Measurements from ENCODE around the gene SPATA31D3.
"Not testable (repeated sequence)": the region's sequence is repeated elsewhere in the genome, so short reads cannot be mapped to it uniquely, and the experiment has no call there.

The SPATA31D3 gene

GRCh38 chr9:81984928-81985327 lies 41.6 kb downstream of the SPATA31D3 start:
- Mint-ChIP-seq H3K4me1 (no peaks in the 10 kb centered on the region), H3K9me3 (peaks cover 23% of the 10 kb centered on the region), H3K36me3 (ENCODE audit: insufficient read depth) (no peaks in the 10 kb centered on the region), H3K27ac (ENCODE audit: low read depth) (no peak overlapping the region), H3K4me3 (no peak overlapping the region), H3K27me3 (no peaks in the 10 kb centered on the region)
- DNase-seq (ENCODE audit: low spot score in 2 of 2) (no peak), ATAC-seq (replicated peaks; ENCODE audit: extremely low read depth, poor library complexity, severe bottlenecking) (no peak)

GRCh38 chr9:81986051-81986450 lies 42.8 kb downstream of the SPATA31D3 start:
- ATAC-seq (replicated peaks; ENCODE audit: extremely low read depth, poor library complexity, severe bottlenecking) = no peak
- H3K36me3 Mint-ChIP-seq (ENCODE audit: insufficient read depth) = no peaks in the 10 kb centered on the region
- peaks cover 12% of the 10 kb centered on the region for H3K9me3 Mint-ChIP-seq
- H3K4me3 Mint-ChIP-seq = no peak overlapping the region
- H3K27ac Mint-ChIP-seq (ENCODE audit: low read depth) = no peak overlapping the region
- DNase-seq (ENCODE audit: low spot score in 2 of 2) = no peak
- no peaks in the 10 kb centered on the region for H3K4me1 Mint-ChIP-seq
- no peaks in the 10 kb centered on the region for H3K27me3 Mint-ChIP-seq

- not testable (repeated sequence) for ATAC-seq (replicated peaks; ENCODE audit: extremely low read depth, poor library complexity, severe bottlenecking); H3K27me3 Mint-ChIP-seq; H3K36me3 Mint-ChIP-seq (ENCODE audit: insufficient read depth); H3K4me1 Mint-ChIP-seq; H3K27ac Mint-ChIP-seq (ENCODE audit: low read depth); DNase-seq (ENCODE audit: low spot score in 2 of 2); H3K4me3 Mint-ChIP-seq
- peaks cover 11% of the 10 kb centered on the region for H3K9me3 Mint-ChIP-seq
Observed at GRCh38 chr9:81988472-81988871, 45.2 kb downstream of the SPATA31D3 start, which contains the start of gene SPATA31D1. TSS of gene SPATA31D1 (plus strand) at chr9:81988772. CDS start at chr9:81988819, 47 bp downstream.

- peaks cover 19% of the 10 kb centered on the region for H3K9me3 Mint-ChIP-seq
- no peak overlapping the region for H3K27ac Mint-ChIP-seq (ENCODE audit: low read depth)
- ATAC-seq (replicated peaks; ENCODE audit: extremely low read depth, poor library complexity, severe bottlenecking) (no peak), DNase-seq (ENCODE audit: low spot score in 2 of 2) (no peak)
- H3K4me3 Mint-ChIP-seq = no peak overlapping the region
- H3K36me3 Mint-ChIP-seq (ENCODE audit: insufficient read depth) = no peaks in the 10 kb centered on the region
- H3K27me3 Mint-ChIP-seq = no peaks in the 10 kb centered on the region
- no peaks in the 10 kb centered on the region for H3K4me1 Mint-ChIP-seq
Observed at GRCh38 chr9:81989700-81990099, 46.4 kb downstream of the SPATA31D3 start.

- Mint-ChIP-seq H3K4me1 (no peaks in the 10 kb centered on the region), H3K27ac (ENCODE audit: low read depth) (no peak overlapping the region), H3K9me3 (peaks cover 22% of the 10 kb centered on the region), H3K4me3 (no peak overlapping the region), H3K27me3 (no peaks in the 10 kb centered on the region), H3K36me3 (ENCODE audit: insufficient read depth) (no peaks in the 10 kb centered on the region)
- DNase-seq (ENCODE audit: low spot score in 2 of 2) = no peak
- ATAC-seq (replicated peaks; ENCODE audit: extremely low read depth, poor library complexity, severe bottlenecking) = no peak
Observed at GRCh38 chr9:81993656-81994055, 50.4 kb downstream of the SPATA31D3 start.

All from central memory CD8-positive, alpha-beta T cell (primary cell).